KBM-7 (cell line): ENCODE results near the gene PFN3.
"Not testable (repeated sequence)": the region's sequence is repeated elsewhere in the genome, so short reads cannot be mapped to it uniquely, and the experiment has no call there.

ENCODE experiments used
- DNase-seq: peaks from one replicate; pipeline ENCODE4 v3.0.0-alpha.2; 2015
- in situ Hi-C: fragments of 300-500 bp; cut with MboI; formaldehyde crosslinking; loops from 2 replicates; pipeline ENCODE4 v1.14.3; 2020; ENCODE audit warnings: low sequenced_read_pairs, low pct_unique_long_range_greater_than_20kb, mixed read lengths

PFN3 gene

GRCh38 chr5:177378884-177379883 is 21.3 kb downstream of the PFN3 start:
- DNase-seq: no peak
- in situ Hi-C loops: no loop called here

GRCh38 chr5:177377851-177378776 is 22.3 kb downstream of the PFN3 start:
- in situ Hi-C loops: no loop called here
- no peak for DNase-seq

GRCh38 chr5:177376107-177376506 is 24.4 kb downstream of the PFN3 start:
- DNase-seq: no peak
- in situ Hi-C loops: no loop called here

GRCh38 chr5:177375516-177375915 is 24.9 kb downstream of the PFN3 start:
- in situ Hi-C loops, DNase-seq: not testable (repeated sequence)

GRCh38 chr5:177374211-177374610 is 26.2 kb downstream of the PFN3 start:
- no peak for DNase-seq

GRCh38 chr5:177373806-177374205 is 26.7 kb downstream of the PFN3 start:
- in situ Hi-C loops: no loop called here
- DNase-seq: no peak

More at GRCh38 chr5:177374211-177374610, 26.2 kb downstream of the PFN3 start:
- in situ Hi-C loops: no loop called here

- no peak for DNase-seq
- in situ Hi-C loops: no loop called here
Measured at GRCh38 chr5:177372910-177373309, 27.6 kb downstream of the PFN3 start.

- DNase-seq: no peak
- in situ Hi-C loops: no loop called here
Measured at GRCh38 chr5:177372034-177372896, 28.2 kb downstream of the PFN3 start.

GRCh38 chr5:177371120-177372033 is 29.1 kb downstream of the PFN3 start:
- in situ Hi-C loops: no loop called here
- DNase-seq: no peak

- DNase-seq: no peak
- in situ Hi-C loops: no loop called here
Measured at GRCh38 chr5:177370488-177371119, 29.9 kb downstream of the PFN3 start.

- DNase-seq: no peak
Measured at GRCh38 chr5:177369645-177370440, 30.6 kb downstream of the PFN3 start.

GRCh38 chr5:177368869-177369644 is 31.4 kb downstream of the PFN3 start:
- DNase-seq: no peak

More at GRCh38 chr5:177369645-177370440, 30.6 kb downstream of the PFN3 start:
- in situ Hi-C loops: no loop called here

GRCh38 chr5:177367981-177368868 is 32.2 kb downstream of the PFN3 start:
- in situ Hi-C loops: no loop called here
- DNase-seq: no peak

More at GRCh38 chr5:177368869-177369644, 31.4 kb downstream of the PFN3 start:
- in situ Hi-C loops: no loop called here

- in situ Hi-C loops: no loop called here
Measured at GRCh38 chr5:177367323-177367848, 33.1 kb downstream of the PFN3 start.

More at GRCh38 chr5:177367323-177367848, 33.1 kb downstream of the PFN3 start:
- no peak for DNase-seq
